Vagina (tissue), 2 donors: Measurements from ENCODE around the gene TSPYL1. TPM values are rescaled to one million over a fixed set of nuclear protein-coding genes. Genes with fewer than 3 reads are reported as not detected.

Experiments
- DNase-seq, 2 donors: peaks; one replicate each; pipeline ENCODE4 v3.0.0-alpha.2; 2017; ENCODE audit errors: extremely low spot score in 2 of 2
- H3K27ac ChIP-seq: fragments of 200-600 bp; sonication (generic); one replicate; pipeline ENCODE4 v1.5.1; 2019
- H3K27me3 ChIP-seq: fragments of 200-600 bp; sonication (generic); one replicate; pipeline ENCODE4 v1.5.1; 2019
- H3K36me3 ChIP-seq, 2 donors: fragments of 200-600 bp; sonication (generic); one replicate each; pipeline ENCODE4 v1.5.1; 2017 to 2019
- H3K4me1 ChIP-seq: fragments of 200-600 bp; sonication (generic); one replicate; pipeline ENCODE4 v1.5.1; 2019
- H3K4me3 ChIP-seq, 2 donors: fragments of 200-600 bp; sonication (generic); 1 replicate in 1 of 2; 2 replicates in 1 of 2; pipeline ENCODE4 v1.5.1; 2016 to 2019
- H3K9me3 ChIP-seq: fragments of 200-600 bp; sonication (generic); one replicate; pipeline ENCODE4 v1.5.1; 2019
- POLR2A ChIP-seq, 2 donors: fragments of 450-650 bp; IDR thresholded peaks; one replicate each; pipeline ENCODE4 v1.6.1; 2017; ENCODE audit warnings: antibody characterized with exemption in 2 of 2, mild to moderate bottlenecking in 2 of 2, moderate library complexity in 2 of 2
- POLR2AphosphoS5 ChIP-seq, 2 donors: sonication (generic); formaldehyde crosslinking; IDR thresholded peaks; one replicate each; pipeline ENCODE4 v1.9.0; 2017; ENCODE audit warnings: antibody characterized with exemption in 2 of 2, mild to moderate bottlenecking in 2 of 2, low read depth in 1 of 2; ENCODE audit not compliant: insufficient read depth in 1 of 2
- intact Hi-C: fragments of 100-400 bp; cut with DNase I; formaldehyde crosslinking; loops from one replicate; pipeline ENCODE4 v1.15.1; 2023
- total RNA-seq: library from RNA; depleted of rRNA; stranded (reverse); fragments of >200 nt; gene quantifications from one replicate; pipeline ENCODE4 v1.2.3, GENCODE V29; 2016
- TF ChIP-seq, protein P1 (sequence below), 3 experiments: fragments of 450-650 bp in 2 of 3; fragments of 200-600 bp in 1 of 3; sonication (generic) in 1 of 3; IDR thresholded peaks; one replicate each; pipeline ENCODE4 v1.5.1; 2017 to 2019; ENCODE audit warnings: antibody characterized with exemption in 3 of 3, mild to moderate bottlenecking in 2 of 3, moderate library complexity in 2 of 3

The TSPYL1 gene
- total RNA-seq, 1 donor from 2014 or later = 41.0 TPM

DNA sequence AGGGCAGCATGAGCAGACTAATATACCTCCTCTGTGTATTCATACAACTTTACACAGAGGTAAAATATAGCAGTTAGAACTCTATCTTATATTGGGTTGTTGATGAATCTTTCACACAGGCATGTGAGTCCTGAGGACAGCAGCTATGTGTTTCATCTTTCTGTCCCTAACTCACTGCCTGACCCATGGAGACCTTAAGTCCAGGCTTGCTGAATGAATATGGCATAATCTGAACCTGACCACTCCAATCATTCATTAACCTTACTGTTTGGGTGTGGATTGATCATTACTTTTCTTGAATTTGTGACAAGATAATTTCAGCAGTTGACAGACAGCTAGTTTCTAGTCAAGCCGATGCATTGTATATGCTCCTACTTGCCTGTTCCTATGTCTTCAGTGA is 27.3 kb upstream of the TSPYL1 start:
- TF ChIP-seq, protein P1, sequence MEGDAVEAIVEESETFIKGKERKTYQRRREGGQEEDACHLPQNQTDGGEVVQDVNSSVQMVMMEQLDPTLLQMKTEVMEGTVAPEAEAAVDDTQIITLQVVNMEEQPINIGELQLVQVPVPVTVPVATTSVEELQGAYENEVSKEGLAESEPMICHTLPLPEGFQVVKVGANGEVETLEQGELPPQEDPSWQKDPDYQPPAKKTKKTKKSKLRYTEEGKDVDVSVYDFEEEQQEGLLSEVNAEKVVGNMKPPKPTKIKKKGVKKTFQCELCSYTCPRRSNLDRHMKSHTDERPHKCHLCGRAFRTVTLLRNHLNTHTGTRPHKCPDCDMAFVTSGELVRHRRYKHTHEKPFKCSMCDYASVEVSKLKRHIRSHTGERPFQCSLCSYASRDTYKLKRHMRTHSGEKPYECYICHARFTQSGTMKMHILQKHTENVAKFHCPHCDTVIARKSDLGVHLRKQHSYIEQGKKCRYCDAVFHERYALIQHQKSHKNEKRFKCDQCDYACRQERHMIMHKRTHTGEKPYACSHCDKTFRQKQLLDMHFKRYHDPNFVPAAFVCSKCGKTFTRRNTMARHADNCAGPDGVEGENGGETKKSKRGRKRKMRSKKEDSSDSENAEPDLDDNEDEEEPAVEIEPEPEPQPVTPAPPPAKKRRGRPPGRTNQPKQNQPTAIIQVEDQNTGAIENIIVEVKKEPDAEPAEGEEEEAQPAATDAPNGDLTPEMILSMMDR (IDR thresholded peaks at IDR 0.05) = no peak
- no peak for TF ChIP-seq POLR2A (IDR thresholded peaks at IDR 0.05)
- no peak for TF ChIP-seq POLR2AphosphoS5 (IDR thresholded peaks at IDR 0.05; ENCODE audit: insufficient read depth in 1 of 2, low read depth in 1 of 2)
- DNase-seq = no peak
- Histone ChIP-seq H3K27me3 (no peaks in the 10 kb centered on the region), H3K36me3 (no peaks in the 10 kb centered on the region), H3K27ac (no peak overlapping the region), H3K4me3 (no peak overlapping the region), H3K9me3 (no peaks in the 10 kb centered on the region), H3K4me1 (peaks cover 13% of the 10 kb centered on the region)
- intact Hi-C loops = no loop called here

DNA sequence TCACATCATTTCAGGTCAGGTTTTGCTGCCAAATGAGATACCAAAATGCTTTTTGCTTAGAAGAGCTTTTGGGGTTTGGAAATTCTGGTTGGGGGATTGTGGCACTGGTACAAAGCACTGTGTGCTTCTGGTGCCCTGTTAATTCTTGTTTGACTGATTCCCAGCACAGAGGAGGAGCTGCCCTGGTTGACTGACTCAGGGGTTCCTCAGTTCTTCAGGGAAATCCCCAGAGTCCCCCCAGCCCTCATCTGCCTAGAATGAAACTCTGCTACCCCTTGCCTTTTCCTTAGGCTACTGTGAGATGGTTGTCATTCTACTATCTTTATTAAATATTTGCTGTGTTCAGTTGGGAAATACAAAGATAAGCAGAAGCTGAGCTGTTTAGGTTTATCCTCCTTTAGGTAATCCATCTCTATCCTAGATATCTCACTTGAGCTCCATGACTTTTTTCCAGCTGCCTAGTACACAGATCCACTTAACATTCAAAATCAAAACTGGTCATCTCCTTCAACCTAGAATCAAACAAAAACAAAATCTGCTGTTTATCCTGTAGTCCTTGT is 24.9 kb upstream of the TSPYL1 start:
- Histone ChIP-seq H3K4me3 (no peak overlapping the region), H3K27ac (no peak overlapping the region), H3K9me3 (no peaks in the 10 kb centered on the region), H3K36me3 (no peaks in the 10 kb centered on the region), H3K27me3 (no peaks in the 10 kb centered on the region), H3K4me1 (no peaks in the 10 kb centered on the region)
- intact Hi-C loops = no loop called here
- TF ChIP-seq POLR2A (IDR thresholded peaks at IDR 0.05) (no peak), POLR2AphosphoS5 (IDR thresholded peaks at IDR 0.05; ENCODE audit: insufficient read depth in 1 of 2, low read depth in 1 of 2) (no peak)
- TF ChIP-seq, protein P1 (IDR thresholded peaks at IDR 0.05) = no peak
- DNase-seq = no peak

DNA sequence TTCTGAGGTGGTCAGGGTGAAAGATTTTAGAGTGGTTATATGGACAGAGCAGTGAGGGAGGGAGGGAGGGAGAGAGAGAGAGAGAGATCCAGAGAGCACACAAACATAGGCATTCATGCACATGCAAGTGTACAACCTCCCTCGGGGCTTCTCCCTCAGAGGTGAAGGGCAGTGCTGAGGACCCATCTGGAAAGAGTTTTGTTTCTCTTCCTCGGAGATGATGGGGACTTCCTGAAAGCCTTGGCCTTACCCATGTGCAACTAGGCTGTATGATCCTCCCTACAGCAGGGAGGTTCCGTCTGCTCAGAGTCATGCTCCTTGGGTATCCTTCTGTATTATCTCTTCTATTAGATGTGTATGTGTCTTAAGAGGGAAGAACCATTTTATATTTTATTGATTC is 21.4 kb upstream of the TSPYL1 start:
- Histone ChIP-seq H3K27me3 (no peaks in the 10 kb centered on the region), H3K36me3 (peaks cover 0 to 5% of the 10 kb centered on the region in 2 donors), H3K9me3 (no peaks in the 10 kb centered on the region), H3K4me3 (no peak overlapping the region), H3K27ac (no peak overlapping the region), H3K4me1 (no peaks in the 10 kb centered on the region)
- no peak for DNase-seq
- intact Hi-C loops = no loop called here
- TF ChIP-seq POLR2A (IDR thresholded peaks at IDR 0.05) (no peak), POLR2AphosphoS5 (IDR thresholded peaks at IDR 0.05; ENCODE audit: insufficient read depth in 1 of 2, low read depth in 1 of 2) (no peak)
- TF ChIP-seq, protein P1 (IDR thresholded peaks at IDR 0.05) = no peak

DNA sequence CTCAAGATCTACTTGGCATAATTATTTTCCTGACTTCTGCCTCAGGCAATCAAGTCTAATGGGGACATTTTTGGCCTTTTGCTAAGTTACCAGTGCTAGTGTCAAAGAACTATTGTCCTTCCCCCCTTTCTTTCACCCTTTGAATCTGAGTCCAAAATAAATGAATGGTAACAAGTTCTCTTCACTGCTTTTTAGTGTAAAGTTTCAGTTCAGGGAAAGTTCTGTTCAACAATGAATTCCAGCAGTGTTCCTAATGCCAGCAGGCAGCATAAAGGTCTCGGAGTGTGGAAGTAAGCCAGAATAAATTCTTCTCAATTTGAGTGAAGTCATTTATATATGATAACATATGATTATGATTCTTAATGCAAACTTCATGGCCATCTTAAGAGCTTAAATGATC is 20.8 kb upstream of the TSPYL1 start:
- intact Hi-C loops = no loop called here
- TF ChIP-seq, protein P1 (IDR thresholded peaks at IDR 0.05) = no peak
- TF ChIP-seq POLR2A (IDR thresholded peaks at IDR 0.05) (no peak), POLR2AphosphoS5 (IDR thresholded peaks at IDR 0.05; ENCODE audit: insufficient read depth in 1 of 2, low read depth in 1 of 2) (no peak)
- H3K4me1 ChIP-seq = no peaks in the 10 kb centered on the region
- no peaks in the 10 kb centered on the region for H3K9me3 ChIP-seq
- no peak for DNase-seq
- peaks cover 0 to 5% of the 10 kb centered on the region in 2 donors for H3K36me3 ChIP-seq
- no peaks in the 10 kb centered on the region for H3K27me3 ChIP-seq
- H3K27ac ChIP-seq = no peak overlapping the region
- H3K4me3 ChIP-seq = no peak overlapping the region

DNA sequence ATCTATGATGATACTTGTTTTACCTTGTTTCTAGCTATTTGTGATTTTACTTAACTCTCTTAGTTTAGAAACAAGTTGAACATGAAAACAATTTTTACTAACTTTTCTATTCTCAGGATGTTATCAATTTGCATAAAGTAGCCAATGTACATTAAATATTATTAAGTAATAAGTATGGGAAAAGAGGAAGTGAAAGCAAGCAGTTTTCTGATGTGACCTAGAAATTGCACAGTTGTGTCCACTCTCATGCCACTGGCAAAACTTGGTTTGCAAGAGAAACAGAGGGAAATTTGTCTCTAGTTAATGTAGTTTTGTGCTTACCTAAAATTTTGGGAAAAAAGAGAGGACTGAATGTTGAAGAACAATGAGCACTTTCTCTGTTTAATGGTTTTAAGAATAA is 19.2 kb upstream of the TSPYL1 start:
- DNase-seq = no peak
- no peak for TF ChIP-seq POLR2AphosphoS5 (IDR thresholded peaks at IDR 0.05; ENCODE audit: insufficient read depth in 1 of 2, low read depth in 1 of 2)
- TF ChIP-seq, protein P1 (IDR thresholded peaks at IDR 0.05) = no peak
- TF ChIP-seq POLR2A (IDR thresholded peaks at IDR 0.05) = no peak
- Histone ChIP-seq H3K4me1 (no peaks in the 10 kb centered on the region), H3K27me3 (no peaks in the 10 kb centered on the region), H3K9me3 (no peaks in the 10 kb centered on the region), H3K36me3 (peaks cover 0 to 5% of the 10 kb centered on the region in 2 donors), H3K4me3 (no peak overlapping the region), H3K27ac (no peak overlapping the region)
- intact Hi-C loops = no loop called here
